H9 (cell line): Measurements from ENCODE around the gene DAPL1. TPM values are rescaled to one million over a fixed set of nuclear protein-coding genes. Genes with fewer than 3 reads are reported as not detected.

Source experiments
- DNase-seq: peaks from one replicate; pipeline ENCODE4 v3.0.0-alpha.2; 2017
- H2AFZ ChIP-seq: one replicate; pipeline ENCODE4 v1.6.1; 2013; ENCODE audit warnings: mild to moderate bottlenecking, low read length, control low read depth, moderate library complexity
- H2AK5ac ChIP-seq: 2 replicates; pipeline ENCODE4 v1.6.1; 2013; ENCODE audit warnings: low read length, control low read depth, mixed read lengths; ENCODE audit not compliant: insufficient read length
- H2BK120ac ChIP-seq: one replicate; pipeline ENCODE4 v1.6.1; 2013; ENCODE audit warnings: low read depth, mild to moderate bottlenecking, low read length, control low read depth, inconsistent platforms; ENCODE audit not compliant: poor library complexity, severe bottlenecking
- H2BK12ac ChIP-seq: 2 replicates; pipeline ENCODE4 v1.6.1; 2013; ENCODE audit warnings: low read length, control low read depth, mixed read lengths, low read depth; ENCODE audit not compliant: insufficient read length
- H2BK15ac ChIP-seq: 2 replicates; pipeline ENCODE4 v1.6.1; 2013; ENCODE audit warnings: low read depth, low read length, control low read depth
- H2BK20ac ChIP-seq: one replicate; pipeline ENCODE4 v1.6.1; 2013; ENCODE audit warnings: low read depth, mild to moderate bottlenecking, low read length, control low read depth, inconsistent platforms; ENCODE audit not compliant: poor library complexity, severe bottlenecking
- H2BK5ac ChIP-seq: 2 replicates; pipeline ENCODE4 v1.6.1; 2013; ENCODE audit warnings: low read length, control low read depth, mixed read lengths; ENCODE audit not compliant: insufficient read length
- H3K14ac ChIP-seq: 2 replicates; pipeline ENCODE4 v1.6.1; 2013; ENCODE audit warnings: low read length, control low read depth; ENCODE audit not compliant: insufficient read depth
- H3K18ac ChIP-seq: 2 replicates; pipeline ENCODE4 v1.6.1; 2013; ENCODE audit warnings: low read depth, mild to moderate bottlenecking, mixed read lengths, low read length, control low read depth; ENCODE audit not compliant: insufficient read length
- H3K23ac ChIP-seq: 2 replicates; pipeline ENCODE4 v1.6.1; 2013; ENCODE audit warnings: low read length, control low read depth, mixed read lengths, low read depth; ENCODE audit not compliant: insufficient read length
- H3K23me2 ChIP-seq: 2 replicates; pipeline ENCODE4 v1.6.1; 2013; ENCODE audit warnings: low read depth, mild to moderate bottlenecking, mixed read lengths, low read length, control low read depth; ENCODE audit not compliant: insufficient read length, poor library complexity, severe bottlenecking
- H3K27ac ChIP-seq: 2 replicates; pipeline ENCODE4 v1.5.1; 2013; ENCODE audit warnings: low read length, control low read depth, mixed read lengths, low read depth; ENCODE audit not compliant: insufficient read length
- H3K27me3 ChIP-seq: 2 replicates; pipeline ENCODE4 v1.6.1; 2013; ENCODE audit warnings: low read length, control low read depth, inconsistent platforms; ENCODE audit not compliant: insufficient read depth
- H3K4ac ChIP-seq: 2 replicates; pipeline ENCODE4 v1.6.1; 2013; ENCODE audit warnings: low read depth, mild to moderate bottlenecking, control low read depth, inconsistent platforms, low read length, moderate library complexity
- H3K4me1 ChIP-seq: 2 replicates; pipeline ENCODE4 v1.6.1; 2013; ENCODE audit warnings: low read length, control low read depth, inconsistent platforms; ENCODE audit not compliant: insufficient read depth
- H3K4me2 ChIP-seq: 2 replicates; pipeline ENCODE4 v1.6.1; 2013; ENCODE audit warnings: low read length, control low read depth, mixed read lengths; ENCODE audit not compliant: insufficient read length, insufficient read depth
- H3K56ac ChIP-seq: 2 replicates; pipeline ENCODE4 v1.6.1; 2013; ENCODE audit warnings: low read depth, mild to moderate bottlenecking, mixed read lengths, low read length, control low read depth; ENCODE audit not compliant: insufficient read length
- H3K79me1 ChIP-seq: 2 replicates; pipeline ENCODE4 v1.6.1; 2013; ENCODE audit warnings: low read depth, mild to moderate bottlenecking, moderate library complexity, low read length, control low read depth, inconsistent platforms; ENCODE audit not compliant: insufficient read depth, poor library complexity, severe bottlenecking
- H3K79me2 ChIP-seq: 2 replicates; pipeline ENCODE4 v1.6.1; 2013; ENCODE audit warnings: low read length, control low read depth, inconsistent platforms; ENCODE audit not compliant: insufficient read depth
- H3K9ac ChIP-seq: 2 replicates; pipeline ENCODE4 v1.6.1; 2013; ENCODE audit warnings: low read length, control low read depth, mixed read lengths; ENCODE audit not compliant: insufficient read length; ENCODE audit errors: extremely low read depth
- H3K9me3 ChIP-seq: one replicate; pipeline ENCODE4 v1.6.1; 2013; ENCODE audit warnings: low read depth, low read length, inconsistent platforms; ENCODE audit not compliant: control insufficient read depth
- H3T11ph ChIP-seq: one replicate; pipeline ENCODE4 v1.6.1; 2013; ENCODE audit warnings: mild to moderate bottlenecking, low read length, control low read depth, inconsistent platforms
- H4K20me1 ChIP-seq: one replicate; pipeline ENCODE4 v1.6.1; 2013; ENCODE audit not compliant: control insufficient read depth, insufficient read length, insufficient read depth
- H4K5ac ChIP-seq: 2 replicates; pipeline ENCODE4 v1.6.1; 2013; ENCODE audit warnings: low read depth, mild to moderate bottlenecking, mixed read lengths, low read length, control low read depth; ENCODE audit not compliant: insufficient read length
- H4K8ac ChIP-seq: replicated peaks from 2 replicates; pipeline ENCODE4 v1.6.1; 2013; ENCODE audit warnings: low read length, control low read depth, mixed read lengths, low read depth; ENCODE audit not compliant: insufficient read length
- H4K91ac ChIP-seq: 2 replicates; pipeline ENCODE4 v1.6.1; 2013; ENCODE audit warnings: low read depth, mild to moderate bottlenecking, moderate library complexity, mixed read lengths, low read length, control low read depth; ENCODE audit not compliant: insufficient read length
- H3K27ac Mint-ChIP-seq, 3 experiments: 2 replicates in 2 of 3; 3 replicates in 1 of 3; pipeline ENCODE4 v1.8.0; 2020 to 2021; ENCODE audit warnings: mixed read lengths in 3 of 3, mild to moderate bottlenecking in 1 of 3, moderate library complexity in 1 of 3
- H3K27me3 Mint-ChIP-seq: 2 replicates; pipeline ENCODE4 v1.8.0; 2021; ENCODE audit warnings: low read depth, mild to moderate bottlenecking, moderate library complexity, mixed read lengths
- H3K36me3 Mint-ChIP-seq, 3 experiments: 2 replicates in 2 of 3; 3 replicates in 1 of 3; pipeline ENCODE4 v1.8.0; 2020 to 2021; ENCODE audit warnings: low read depth in 3 of 3, mixed read lengths in 3 of 3; ENCODE audit not compliant: insufficient read depth in 1 of 3
- H3K4me1 Mint-ChIP-seq, 2 experiments: 2 replicates each; pipeline ENCODE4 v1.8.0; 2020; ENCODE audit warnings: mixed read lengths in 2 of 2
- H3K4me3 Mint-ChIP-seq, 2 experiments: 2 replicates in 1 of 2; 3 replicates in 1 of 2; pipeline ENCODE4 v1.8.0; 2020 to 2021; ENCODE audit warnings: mild to moderate bottlenecking in 2 of 2, mixed read lengths in 2 of 2, moderate library complexity in 1 of 2
- H3K9me3 Mint-ChIP-seq, 2 experiments: 2 replicates in 1 of 2; 3 replicates in 1 of 2; pipeline ENCODE4 v1.8.0; 2020; ENCODE audit warnings: mild to moderate bottlenecking in 2 of 2, mixed read lengths in 2 of 2, moderate library complexity in 1 of 2
- WGBS: extraction: QIAGEN DNeasy Blood & Tissue Kit; methylation state at CpG from one replicate; pipeline ENCODE4 v1.1.7; 2013; ENCODE audit warnings: missing lambda C conversion rate, low lambda C conversion rate, mixed read lengths; ENCODE audit not compliant: insufficient read length; ENCODE audit errors: extremely low coverage; 5-methylcytosine and 5-hydroxymethylcytosine counted together
- total RNA-seq: library from RNA; stranded (reverse); gene quantifications from 2 replicates; pipeline ENCODE4 v1.2.1, GENCODE V29; 2021
- TF ChIP-seq, protein P1 (sequence below): fragments of 200-600 bp; sonication (generic); conservative IDR thresholded peaks from 3 replicates; pipeline ENCODE4 v1.8.0; 2021; ENCODE audit warnings: antibody characterized with exemption, mild to moderate bottlenecking

DAPL1 gene
- total RNA-seq, 1 experiment from 2014 or later, result not detected

DNA sequence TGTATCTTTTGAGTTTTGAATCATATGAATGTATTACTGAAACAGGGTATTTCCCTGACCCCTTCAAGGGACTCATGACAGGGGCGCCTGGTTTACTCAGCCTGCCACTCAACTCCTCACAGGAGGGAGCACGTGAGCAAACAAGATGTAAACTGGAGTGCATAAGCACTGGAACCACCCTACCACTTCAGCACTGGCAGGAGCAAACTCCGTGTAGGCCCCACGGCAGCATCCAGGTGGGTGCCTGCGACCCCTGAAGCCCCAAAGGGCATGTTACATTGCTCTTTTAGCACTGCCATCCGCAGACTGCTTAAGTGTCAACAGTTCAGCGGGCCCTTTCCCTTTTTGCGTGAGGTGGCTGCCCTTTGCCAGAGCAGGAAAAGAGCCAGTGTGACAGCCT is 8.2 kb upstream of the DAPL1 start:
- Histone ChIP-seq H2BK15ac (no peak overlapping the region), H2BK120ac (no peak overlapping the region), H3K56ac (no peak overlapping the region), H3K27ac (no peak overlapping the region), H3K14ac (no peak overlapping the region), H4K8ac (no peak overlapping the region), H2BK12ac (no peak overlapping the region), H4K20me1 (no peaks in the 10 kb centered on the region), H3K79me2 (no peaks in the 10 kb centered on the region), H3K4ac (no peak overlapping the region), H3K9ac (no peak overlapping the region), H3T11ph (no peak overlapping the region), H3K23me2 (no peaks in the 10 kb centered on the region), H3K23ac (no peak overlapping the region), H3K79me1 (no peaks in the 10 kb centered on the region), H2AK5ac (no peak overlapping the region), H2BK5ac (no peak overlapping the region), H3K27me3 (no peaks in the 10 kb centered on the region), H3K9me3 (no peaks in the 10 kb centered on the region), H4K5ac (no peak overlapping the region), H3K4me2 (no peak overlapping the region), H3K18ac (no peak overlapping the region), H2BK20ac (no peak overlapping the region), H4K91ac (no peak overlapping the region), H3K4me1 (no peaks in the 10 kb centered on the region), H2AFZ (no peak overlapping the region)
- no CpG with 5 or more reads among the region's 8 CpGs for WGBS
- no peaks in the 10 kb centered on the region; a peak in 1 of 7 replicates for H3K36me3 Mint-ChIP-seq
- H3K27ac Mint-ChIP-seq, result no peak overlapping the region
- no peak for DNase-seq
- TF ChIP-seq, protein P1, sequence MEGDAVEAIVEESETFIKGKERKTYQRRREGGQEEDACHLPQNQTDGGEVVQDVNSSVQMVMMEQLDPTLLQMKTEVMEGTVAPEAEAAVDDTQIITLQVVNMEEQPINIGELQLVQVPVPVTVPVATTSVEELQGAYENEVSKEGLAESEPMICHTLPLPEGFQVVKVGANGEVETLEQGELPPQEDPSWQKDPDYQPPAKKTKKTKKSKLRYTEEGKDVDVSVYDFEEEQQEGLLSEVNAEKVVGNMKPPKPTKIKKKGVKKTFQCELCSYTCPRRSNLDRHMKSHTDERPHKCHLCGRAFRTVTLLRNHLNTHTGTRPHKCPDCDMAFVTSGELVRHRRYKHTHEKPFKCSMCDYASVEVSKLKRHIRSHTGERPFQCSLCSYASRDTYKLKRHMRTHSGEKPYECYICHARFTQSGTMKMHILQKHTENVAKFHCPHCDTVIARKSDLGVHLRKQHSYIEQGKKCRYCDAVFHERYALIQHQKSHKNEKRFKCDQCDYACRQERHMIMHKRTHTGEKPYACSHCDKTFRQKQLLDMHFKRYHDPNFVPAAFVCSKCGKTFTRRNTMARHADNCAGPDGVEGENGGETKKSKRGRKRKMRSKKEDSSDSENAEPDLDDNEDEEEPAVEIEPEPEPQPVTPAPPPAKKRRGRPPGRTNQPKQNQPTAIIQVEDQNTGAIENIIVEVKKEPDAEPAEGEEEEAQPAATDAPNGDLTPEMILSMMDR, result no peak
- no peaks in the 10 kb centered on the region; the same call in 1 of the 2 replicates for H3K27me3 Mint-ChIP-seq
- peaks cover 6 to 8% of the 10 kb centered on the region in 2 experiments for H3K4me1 Mint-ChIP-seq
- no peak overlapping the region for H3K4me3 Mint-ChIP-seq
- H3K9me3 Mint-ChIP-seq, result peaks cover 0 to 8% of the 10 kb centered on the region in 2 experiments; a peak in 2 of 5 replicates
